Measurements from ENCODE around the gene LMF2. TPM values are rescaled to one million over a fixed set of nuclear protein-coding genes. Genes with fewer than 3 reads are reported as not detected.

LMF2 gene
- total RNA-seq, 1 donor from 2014 or later, result 93.2 TPM

GRCh38 chr22:50522806-50523438 is 15.4 kb upstream of the LMF2 start:
- no peak for FAIRE-seq
- H3K4me3 ChIP-seq (ENCODE audit: insufficient read depth, low read depth, low read length), result no peak overlapping the region
- H3K36me3 Mint-ChIP-seq (ENCODE audit: low read depth, unreplicated experiment), result peaks cover 5% of the 10 kb centered on the region

GRCh38 chr22:50522208-50522805 is 14.8 kb upstream of the LMF2 start:
- Histone ChIP-seq H3K79me2 (ENCODE audit: insufficient read depth, low read length) (peaks cover 36% of the 10 kb centered on the region), H3K36me3 (ENCODE audit: insufficient read depth, low read length) (no peaks in the 10 kb centered on the region), H3K9ac (ENCODE audit: low read length) (no peak overlapping the region), H3K4me3 (ENCODE audit: insufficient read depth, low read depth, low read length) (no peak overlapping the region), H3K4me2 (ENCODE audit: low read length) (no peak overlapping the region), H3K27me3 (ENCODE audit: insufficient read depth, low read length) (no peaks in the 10 kb centered on the region), H3K27ac (ENCODE audit: low read depth, low read length) (no peak overlapping the region), H2AFZ (ENCODE audit: low read depth, low read length) (no peak overlapping the region), H4K20me1 (ENCODE audit: insufficient read depth, low read length) (peaks cover 25% of the 10 kb centered on the region), H3K9me3 (ENCODE audit: insufficient read depth, low read depth, low read length) (no peaks in the 10 kb centered on the region), H3K4me1 (ENCODE audit: insufficient read depth, low read length) (peaks cover 20% of the 10 kb centered on the region)
- Mint-ChIP-seq H3K36me3 (ENCODE audit: low read depth, unreplicated experiment) (peaks cover 5% of the 10 kb centered on the region), H3K27ac (ENCODE audit: unreplicated experiment) (no peak overlapping the region), H3K27me3 (ENCODE audit: low read depth, unreplicated experiment) (no peaks in the 10 kb centered on the region), H3K4me1 (ENCODE audit: low read depth, unreplicated experiment) (peaks cover 4% of the 10 kb centered on the region), H3K9me3 (ENCODE audit: unreplicated experiment) (no peaks in the 10 kb centered on the region), H3K4me3 (ENCODE audit: unreplicated experiment) (no peak overlapping the region)
- DNase-seq (ENCODE audit: low read depth) (no peak), FAIRE-seq (no peak)
- TF ChIP-seq EZH2 (IDR thresholded peaks at IDR 0.05; ENCODE audit: insufficient read depth, low read length) (no peak), CTCF (IDR thresholded peaks at IDR 0.05; ENCODE audit: insufficient read depth, low read depth, low read length) (no peak)

More at GRCh38 chr22:50522806-50523438, 15.4 kb upstream of the LMF2 start:
- H3K4me3 Mint-ChIP-seq (ENCODE audit: unreplicated experiment), result no peak overlapping the region
- DNase-seq (ENCODE audit: low read depth), result no peak
- Histone ChIP-seq H3K79me2 (ENCODE audit: insufficient read depth, low read length) (peaks cover 36% of the 10 kb centered on the region), H3K9me3 (ENCODE audit: insufficient read depth, low read depth, low read length) (no peaks in the 10 kb centered on the region), H3K4me2 (ENCODE audit: low read length) (no peak overlapping the region), H2AFZ (ENCODE audit: low read depth, low read length) (no peak overlapping the region), H3K27ac (ENCODE audit: low read depth, low read length) (no peak overlapping the region), H3K27me3 (ENCODE audit: insufficient read depth, low read length) (no peaks in the 10 kb centered on the region), H3K9ac (ENCODE audit: low read length) (no peak overlapping the region), H3K36me3 (ENCODE audit: insufficient read depth, low read length) (no peaks in the 10 kb centered on the region), H4K20me1 (ENCODE audit: insufficient read depth, low read length) (peaks cover 31% of the 10 kb centered on the region), H3K4me1 (ENCODE audit: insufficient read depth, low read length) (peaks cover 20% of the 10 kb centered on the region)
- TF ChIP-seq CTCF (IDR thresholded peaks at IDR 0.05; ENCODE audit: insufficient read depth, low read depth, low read length) (no peak), EZH2 (IDR thresholded peaks at IDR 0.05; ENCODE audit: insufficient read depth, low read length) (no peak)
- H3K9me3 Mint-ChIP-seq (ENCODE audit: unreplicated experiment), result peaks cover 3% of the 10 kb centered on the region
- peaks cover 4% of the 10 kb centered on the region for H3K4me1 Mint-ChIP-seq (ENCODE audit: low read depth, unreplicated experiment)
- H3K27me3 Mint-ChIP-seq (ENCODE audit: low read depth, unreplicated experiment), result no peaks in the 10 kb centered on the region
- no peak overlapping the region for H3K27ac Mint-ChIP-seq (ENCODE audit: unreplicated experiment)

DNA sequence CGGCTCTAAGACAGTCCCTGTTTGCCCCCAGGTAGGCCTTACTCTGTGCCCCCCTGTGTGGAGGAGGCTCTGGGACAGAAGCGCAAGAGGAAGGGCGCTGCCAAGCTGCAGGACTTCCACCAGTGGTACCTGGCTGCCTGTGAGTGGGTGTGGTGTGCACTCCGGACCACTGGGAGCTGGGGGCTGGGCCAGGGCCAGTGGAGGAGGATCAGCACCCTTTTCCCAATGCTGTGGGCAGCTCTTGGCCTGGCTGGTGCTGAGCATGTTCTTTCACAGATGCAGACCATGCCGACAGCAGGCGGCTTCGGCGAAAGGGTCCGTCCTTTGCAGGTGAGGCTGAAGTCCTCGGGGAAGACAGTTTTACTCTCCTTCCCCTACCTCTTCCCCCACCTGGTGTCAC is 14.2 kb upstream of the LMF2 start:
- H3K36me3 Mint-ChIP-seq (ENCODE audit: low read depth, unreplicated experiment), result peaks cover 5% of the 10 kb centered on the region
- TF ChIP-seq EZH2 (IDR thresholded peaks at IDR 0.05; ENCODE audit: insufficient read depth, low read length), result no peak
- TF ChIP-seq CTCF (IDR thresholded peaks at IDR 0.05; ENCODE audit: insufficient read depth, low read depth, low read length), result no peak
- DNase-seq (ENCODE audit: low read depth), result no peak
- Histone ChIP-seq H3K9me3 (ENCODE audit: insufficient read depth, low read depth, low read length) (no peaks in the 10 kb centered on the region), H3K4me1 (ENCODE audit: insufficient read depth, low read length) (peaks cover 16% of the 10 kb centered on the region), H3K27ac (ENCODE audit: low read depth, low read length) (no peak overlapping the region), H3K36me3 (ENCODE audit: insufficient read depth, low read length) (no peaks in the 10 kb centered on the region), H4K20me1 (ENCODE audit: insufficient read depth, low read length) (peaks cover 30% of the 10 kb centered on the region), H3K4me2 (ENCODE audit: low read length) (no peak overlapping the region), H3K9ac (ENCODE audit: low read length) (no peak overlapping the region), H2AFZ (ENCODE audit: low read depth, low read length) (no peak overlapping the region), H3K4me3 (ENCODE audit: insufficient read depth, low read depth, low read length) (no peak overlapping the region), H3K79me2 (ENCODE audit: insufficient read depth, low read length) (peaks cover 35% of the 10 kb centered on the region), H3K27me3 (ENCODE audit: insufficient read depth, low read length) (no peaks in the 10 kb centered on the region)
- H3K4me3 Mint-ChIP-seq (ENCODE audit: unreplicated experiment), result no peak overlapping the region
- no peak for FAIRE-seq
- H3K4me1 Mint-ChIP-seq (ENCODE audit: low read depth, unreplicated experiment), result peaks cover 4% of the 10 kb centered on the region
- H3K27me3 Mint-ChIP-seq (ENCODE audit: low read depth, unreplicated experiment), result no peaks in the 10 kb centered on the region
- H3K9me3 Mint-ChIP-seq (ENCODE audit: unreplicated experiment), result no peaks in the 10 kb centered on the region
- no peak overlapping the region for H3K27ac Mint-ChIP-seq (ENCODE audit: unreplicated experiment)
